Activated CD4-positive, alpha-beta T cell treated with anti-CD3 and anti-CD28 coated beads, Interleukin-10, Interleukin-2, amounts not matched to agents 100 ng/mL and 50 ng/mL, durations not matched to agents 16 hours and 8 hours (primary cell): ENCODE data around the gene TNP2.
A peak's percentile ranks its signal among the peaks of the same experiment; 100 is the strongest.
"Not testable (repeated sequence)": the region's sequence is repeated elsewhere in the genome, so short reads cannot be mapped to it uniquely, and the experiment has no call there.

Experiments used
- DNase-seq: peaks from one replicate; pipeline ENCODE4 v3.0.0-alpha.2; 2020

TNP2 gene

DNA sequence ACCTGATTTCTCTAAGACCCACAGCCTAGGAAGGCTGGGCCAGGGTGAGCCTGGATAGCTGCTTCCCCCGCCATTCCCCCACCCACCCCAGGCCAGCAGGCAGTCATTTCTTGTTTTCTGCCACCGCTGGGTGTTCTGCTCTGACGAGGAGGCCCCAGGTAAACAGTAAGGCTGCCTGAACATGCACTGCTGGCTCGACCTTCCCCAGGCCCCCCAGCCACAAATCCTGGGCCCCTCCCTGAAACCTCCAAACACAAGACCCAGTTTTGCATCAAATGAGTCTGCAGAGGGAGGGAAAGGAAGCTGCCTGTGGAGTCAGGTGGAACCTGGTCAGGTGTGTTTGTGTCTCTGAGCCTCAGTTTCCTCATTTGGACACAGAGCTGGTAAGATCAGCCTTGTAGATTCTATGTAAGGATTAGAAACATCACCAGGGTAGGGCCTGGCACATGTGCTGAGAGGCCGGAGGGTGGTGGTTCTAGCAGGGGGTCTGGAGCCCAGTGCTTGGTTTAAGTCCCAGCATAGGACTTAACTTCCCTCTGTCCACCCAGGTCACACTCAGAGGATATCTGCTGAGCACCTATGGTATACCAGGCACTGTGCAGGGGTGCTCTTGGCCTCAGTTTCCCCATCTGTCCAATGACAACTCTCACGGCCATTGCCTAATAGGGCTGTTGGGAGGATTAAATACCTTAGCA lies 30.9 kb upstream of the TNP2 start:
- DNase-seq = no peak

- not testable (repeated sequence) for DNase-seq
Observed at GRCh38 chr16:11298950-11299547, 29.9 kb upstream of the TNP2 start.

GRCh38 chr16:11298143-11298900 lies 29.2 kb upstream of the TNP2 start:
- no peak for DNase-seq

DNA sequence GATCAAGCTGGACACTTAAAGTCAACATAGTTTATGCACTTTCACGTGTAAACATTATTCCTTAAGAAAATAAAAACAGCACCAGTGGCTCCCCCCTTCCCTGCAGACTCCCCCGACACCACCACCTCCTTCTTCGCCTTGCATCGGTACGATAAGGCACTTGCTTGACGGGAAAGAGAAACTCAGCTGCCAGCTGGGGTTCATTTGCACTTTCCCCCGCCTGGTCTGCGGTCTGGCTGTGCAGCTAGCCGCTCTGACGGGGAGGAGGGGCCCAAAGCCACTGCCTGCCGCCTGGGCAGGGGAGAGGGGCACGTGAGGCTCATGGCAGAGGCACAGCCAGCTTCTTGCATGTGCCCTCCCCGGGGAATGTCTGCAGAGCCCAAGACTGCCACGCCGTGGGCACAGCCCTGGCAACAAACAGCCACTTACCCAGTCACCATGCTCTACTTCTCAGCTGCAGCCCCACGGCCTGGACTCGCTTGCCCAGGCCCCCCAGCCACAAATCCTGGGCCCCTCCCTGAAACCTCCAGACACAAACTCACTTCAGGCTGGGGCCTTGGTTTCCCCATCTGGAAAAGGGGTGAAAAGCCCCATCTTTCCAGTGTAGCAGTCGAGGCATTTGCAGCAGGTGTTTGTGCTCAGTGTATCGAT lies 28.5 kb upstream of the TNP2 start:
- peak; percentile 82 for DNase-seq

DNA sequence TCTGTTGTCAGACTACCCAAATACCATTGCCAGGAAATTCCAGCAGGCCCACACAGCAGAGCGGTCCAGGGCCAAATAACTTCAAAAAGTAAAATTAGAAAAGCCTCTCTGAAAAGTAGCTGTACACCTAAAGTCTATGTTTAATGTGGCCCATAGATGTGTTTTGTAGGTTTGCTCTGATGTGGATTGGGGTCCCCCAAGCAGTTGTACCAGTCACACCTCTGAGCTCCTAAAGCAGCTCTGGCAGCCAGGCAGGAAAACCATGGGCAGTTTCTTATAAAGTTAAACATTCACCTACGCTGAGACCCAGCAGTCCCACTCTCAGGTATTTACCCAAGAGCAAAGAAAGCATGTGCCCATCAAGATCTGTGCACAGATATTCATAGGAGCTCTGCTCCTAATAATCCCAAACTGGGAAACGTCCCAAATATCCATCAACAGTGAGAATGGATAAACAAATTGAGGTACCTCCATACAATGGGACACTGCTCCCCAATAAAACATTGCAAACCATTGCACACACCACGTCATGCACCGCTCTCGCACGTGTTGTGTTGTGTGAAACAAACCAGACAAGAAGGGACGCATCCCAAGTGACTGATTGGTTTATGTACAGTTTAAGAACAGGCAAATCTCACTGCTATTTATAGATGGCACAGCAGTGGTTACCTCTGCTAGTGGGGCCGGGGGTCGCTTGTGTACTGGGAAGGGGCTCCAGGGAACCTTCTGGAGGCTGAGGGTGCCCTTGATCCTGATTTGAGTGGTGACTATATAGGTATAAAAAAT lies 27.8 kb upstream of the TNP2 start:
- no peak for DNase-seq

DNA sequence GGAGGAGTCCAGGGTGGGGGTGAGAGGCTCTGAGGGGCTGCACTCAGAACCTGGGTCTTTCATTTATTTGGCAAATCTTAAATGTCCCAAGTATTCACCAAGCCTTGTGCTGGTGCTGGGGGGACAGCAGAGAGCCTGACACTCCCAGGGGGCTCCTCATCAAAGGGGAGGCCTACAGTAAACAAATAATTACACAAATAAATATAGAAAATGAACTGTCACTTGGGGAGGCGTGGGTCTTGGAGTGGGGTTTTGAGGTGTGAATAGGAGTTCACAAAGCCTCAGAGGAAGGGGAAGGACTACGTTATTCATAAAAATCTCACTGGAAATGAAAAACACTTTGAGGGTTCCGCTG lies 27.2 kb upstream of the TNP2 start:
- DNase-seq = no peak

DNA sequence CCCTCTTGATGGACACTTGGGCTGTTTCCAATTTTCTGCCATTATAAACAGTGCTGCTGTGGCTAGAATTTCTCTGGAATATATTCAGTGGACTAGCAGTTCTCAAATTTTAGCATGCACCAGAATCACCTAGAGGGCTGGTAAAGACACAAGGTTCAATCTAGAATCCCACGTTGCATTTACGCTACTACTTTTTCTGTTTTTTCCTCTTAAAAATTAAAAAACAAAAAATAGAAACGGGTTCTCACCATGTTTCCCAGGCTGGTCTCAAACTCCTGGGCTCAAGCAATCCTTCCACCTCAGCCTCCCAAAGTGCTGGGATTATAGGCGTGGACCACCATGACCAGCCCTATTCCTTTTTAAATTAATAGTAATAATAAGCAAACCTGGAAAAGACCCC lies 26.5 kb upstream of the TNP2 start:
- DNase-seq = no peak

DNA sequence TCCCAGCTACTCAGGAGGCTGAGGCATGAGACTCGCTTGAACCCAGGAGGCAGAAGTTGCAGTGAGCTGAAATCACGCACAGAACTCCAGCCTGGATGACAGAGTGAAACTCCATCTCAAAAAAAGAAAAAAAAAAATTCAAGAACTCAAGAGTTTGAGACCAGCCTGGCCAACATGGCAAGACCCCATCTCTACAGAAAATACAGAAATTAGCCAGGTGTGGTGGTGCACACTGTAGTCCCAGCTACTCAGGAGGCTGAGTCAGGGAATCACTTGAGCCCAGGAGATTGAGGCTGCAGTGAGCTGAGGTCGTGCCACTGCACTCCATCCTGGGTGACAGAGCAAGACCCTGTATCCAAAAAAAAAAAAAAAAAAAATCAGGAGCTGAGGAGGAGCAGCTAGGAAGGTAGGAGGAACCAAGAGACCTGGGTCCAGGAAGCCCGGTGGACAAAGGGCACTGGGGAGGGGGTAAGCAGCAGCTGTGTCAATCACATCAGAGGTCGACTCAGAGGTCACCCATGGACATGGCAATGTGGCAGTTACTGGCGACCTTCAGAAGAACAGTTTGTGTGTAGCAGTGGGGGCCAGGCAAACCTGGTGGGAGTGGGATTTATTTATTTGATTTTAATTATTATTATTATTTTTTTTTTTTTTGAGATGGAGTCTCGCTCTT lies 23.1 kb upstream of the TNP2 start:
- no peak for DNase-seq

- no peak for DNase-seq
Observed at GRCh38 chr16:11291091-11291703, 22.1 kb upstream of the TNP2 start.

DNA sequence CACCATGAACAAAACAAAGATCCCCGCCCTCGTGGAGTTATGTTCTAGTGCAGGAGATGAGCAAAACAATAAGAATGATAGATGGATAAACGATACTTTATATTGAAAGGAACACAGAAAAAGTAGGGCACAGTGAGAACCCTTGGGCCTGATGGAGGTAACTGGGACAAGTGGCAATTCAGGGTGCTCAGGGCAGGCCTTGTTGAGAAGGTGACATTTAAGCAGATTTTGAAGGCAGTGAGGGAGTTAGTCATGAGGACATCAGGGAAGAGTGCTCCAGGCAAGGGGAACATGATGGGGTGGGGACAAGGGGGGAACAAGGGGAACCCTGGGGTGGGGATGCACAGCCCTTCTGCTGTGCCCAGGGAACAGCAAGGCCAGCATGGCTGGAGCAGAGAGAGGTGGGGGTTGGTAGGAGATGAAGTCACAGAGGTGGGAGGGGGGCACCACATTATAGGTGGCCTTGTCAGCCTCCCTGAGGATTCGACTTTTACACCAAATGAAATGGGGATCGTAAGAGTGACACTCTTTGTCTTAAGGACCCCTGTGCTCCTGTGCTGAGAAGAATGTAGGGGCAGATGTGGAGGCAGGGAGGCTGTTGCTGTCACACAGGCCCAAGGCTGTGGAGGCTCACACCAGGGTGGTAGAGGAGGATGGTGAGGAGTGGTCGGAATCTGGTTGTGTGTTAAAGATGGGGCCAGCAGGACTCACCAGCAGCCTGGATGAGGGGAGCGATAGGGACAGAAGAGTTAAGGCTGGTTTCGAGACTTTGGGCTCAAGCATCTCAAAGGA lies 21.2 kb upstream of the TNP2 start:
- no peak for DNase-seq

DNA sequence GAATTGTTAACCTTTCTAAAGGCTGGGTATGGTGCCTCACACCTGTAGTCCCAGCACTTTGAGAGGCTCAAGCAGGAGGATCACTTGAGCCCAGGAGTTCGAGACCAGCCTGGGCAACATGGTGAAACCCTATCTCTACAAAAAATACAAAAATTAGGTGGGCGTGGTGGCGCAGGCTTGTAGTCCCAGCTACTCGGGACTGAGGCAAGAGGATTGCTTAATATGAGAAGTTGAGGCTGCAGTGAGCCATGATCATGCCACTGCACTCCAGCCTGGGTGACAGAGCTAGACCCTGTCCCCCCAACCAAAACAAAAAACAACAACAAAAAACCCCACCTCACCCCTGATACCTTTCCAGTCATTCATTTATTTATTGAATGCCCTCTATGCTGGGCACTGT lies 20.6 kb upstream of the TNP2 start:
- DNase-seq = not testable (repeated sequence)

DNA sequence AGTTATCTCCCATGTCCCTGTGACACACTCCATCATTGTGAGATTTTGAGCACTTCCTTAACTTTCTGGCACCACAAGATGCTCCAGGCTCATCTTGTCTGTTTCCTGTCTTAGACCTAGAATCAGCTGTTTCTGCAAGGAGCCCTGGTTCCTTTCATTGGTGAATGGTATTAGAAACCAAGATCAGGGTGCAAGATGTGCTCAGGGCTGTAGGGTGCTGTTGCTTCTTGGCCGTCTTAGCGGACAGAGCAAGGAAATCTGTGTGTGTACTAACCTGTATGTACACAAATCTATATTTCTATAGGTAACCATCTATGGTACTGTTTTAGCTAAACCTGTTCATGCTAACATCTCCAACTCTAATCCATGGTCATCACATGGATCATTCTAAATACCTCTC lies 20.1 kb upstream of the TNP2 start:
- no peak for DNase-seq

- no peak for DNase-seq
Observed at GRCh38 chr16:11285842-11286241, 16.7 kb upstream of the TNP2 start.

DNA sequence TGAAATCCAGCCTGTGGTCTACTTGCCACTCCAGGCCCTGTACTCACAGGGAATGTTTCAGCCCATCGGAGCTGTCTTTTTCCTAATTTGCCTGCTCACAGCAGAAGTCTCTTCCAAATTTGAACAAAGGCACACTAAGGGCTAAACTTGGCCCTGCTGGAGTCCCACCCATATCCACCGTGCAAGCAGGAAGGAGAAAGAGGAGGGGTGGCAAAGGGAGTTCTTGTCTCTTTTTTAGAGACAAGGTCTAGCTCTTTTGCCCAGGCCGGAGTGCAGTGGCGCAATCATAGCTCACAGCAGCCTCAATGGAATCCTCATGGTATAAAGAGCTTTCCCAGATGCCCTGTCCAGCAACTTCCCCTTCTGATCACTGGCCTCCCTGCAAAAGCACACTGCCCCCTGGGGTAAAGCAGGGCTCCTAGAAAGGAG lies 14.7 kb upstream of the TNP2 start:
- DNase-seq = no peak

GRCh38 chr16:11280616-11281522 lies 11.7 kb upstream of the TNP2 start, which contains the start of gene PRM1:
TSS of gene PRM1 (minus strand) at chr16:11281330. CDS start at chr16:11281238, 92 bp downstream.
- DNase-seq = no peak

DNA sequence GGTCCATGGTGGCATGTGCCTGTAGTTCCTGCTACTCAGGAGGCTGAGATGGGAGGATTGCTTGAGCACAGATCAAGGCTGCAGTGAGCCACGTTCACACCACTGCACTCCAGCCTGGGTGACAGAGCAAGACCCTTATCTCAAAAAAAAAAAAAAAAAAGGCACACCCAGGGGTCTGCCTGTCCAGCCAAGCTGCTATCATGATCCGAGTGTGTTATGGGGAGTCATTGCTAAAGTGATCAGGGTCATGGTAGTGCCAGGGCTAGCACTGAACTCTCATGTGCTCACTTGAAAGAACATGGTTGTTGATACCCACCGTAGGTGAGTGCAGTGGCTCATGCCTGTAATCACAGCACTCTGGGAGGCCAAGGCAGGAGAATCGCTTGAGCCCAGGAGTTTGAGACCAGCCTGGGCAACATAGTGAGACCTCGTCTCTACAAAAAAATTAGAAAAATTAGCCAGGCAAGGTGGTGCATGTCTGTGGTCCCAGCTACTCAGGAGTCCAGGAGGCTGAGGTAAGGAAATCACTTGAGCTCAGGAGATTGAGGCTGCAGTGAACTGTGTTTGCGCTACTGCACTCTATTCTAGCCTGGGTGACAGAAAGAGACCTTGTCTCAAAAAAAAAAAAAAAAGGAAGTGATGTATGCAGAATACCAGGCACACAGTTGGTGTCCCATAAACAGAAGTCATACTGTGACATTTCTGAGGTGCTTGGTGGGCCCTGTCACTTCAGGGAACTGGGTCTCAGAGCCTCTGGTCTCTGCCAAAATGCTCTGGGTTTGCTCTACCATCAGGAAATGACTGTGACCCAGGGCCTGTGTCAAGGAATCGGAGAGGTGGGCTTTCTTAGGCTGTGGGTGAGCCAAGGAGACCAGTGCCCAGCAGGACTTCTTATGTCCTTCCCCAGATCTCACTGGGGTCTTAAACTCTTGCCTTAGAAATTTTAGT lies 9.8 kb upstream of the TNP2 start:
- no peak for DNase-seq

DNA sequence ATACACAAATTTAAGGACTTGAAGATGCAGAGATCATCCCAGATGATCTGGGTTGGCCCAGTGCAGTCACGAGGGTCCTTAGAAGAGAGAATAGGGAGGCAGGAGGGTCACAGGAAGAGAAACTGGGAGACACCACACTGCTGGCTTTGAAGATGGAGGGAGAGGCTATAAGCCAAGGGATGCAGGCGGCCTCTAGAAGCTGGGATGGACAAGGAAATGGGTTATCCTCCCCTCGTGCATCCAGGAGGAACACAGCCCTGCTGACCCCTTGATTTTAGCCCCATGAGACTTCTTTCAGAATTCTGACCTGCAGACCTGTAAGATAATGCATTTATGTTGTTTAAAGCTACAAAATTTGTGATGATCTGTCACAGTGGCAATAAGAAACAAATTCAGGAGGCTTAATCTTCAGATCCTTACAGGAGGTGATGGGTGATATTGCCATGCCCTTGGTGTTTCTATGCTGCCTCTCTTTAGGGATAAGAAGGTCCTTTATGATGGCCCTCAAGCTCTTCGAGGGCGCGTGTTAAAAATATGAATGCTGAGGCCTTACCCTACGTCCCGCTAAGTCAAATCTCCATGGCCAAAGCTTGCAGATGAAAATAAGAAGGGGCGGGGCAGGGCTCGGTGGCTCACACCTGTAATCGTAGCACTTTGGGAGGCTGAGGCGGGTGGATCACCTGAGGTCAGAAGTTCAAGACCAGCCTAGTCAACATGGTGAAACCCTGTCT lies 8.6 kb upstream of the TNP2 start:
- DNase-seq = no peak
